Endothelial cell of umbilical vein (primary cell): ENCODE measurements around the gene KIAA0825. TPM values are rescaled to one million over a fixed set of nuclear protein-coding genes. Genes with fewer than 3 reads are reported as not detected.

ENCODE experiments used
- BruUV-seq: library from RNA; stranded (reverse); fragments of 400-500 nt; replicated peaks from 2 replicates; lab custom pipeline; 2021; lab: Mats Ljungman, UMichigan
- CTCF ChIA-PET: fragments of 300-600, 350-600 bp; sonication (Branson Sonifier 250); formaldehyde crosslinking; loops from one replicate; lab custom pipeline; 2021; ENCODE audit warnings: antibody characterized with exemption, inconsistent platforms; lab: Charles Lee
- POLR2A ChIA-PET: fragments of 300-600, 350-600 bp; sonication (Branson Sonifier 250); formaldehyde crosslinking; loops from one replicate; lab custom pipeline; 2021; ENCODE audit warnings: antibody characterized with exemption, inconsistent platforms; lab: Charles Lee
- DNase-seq: peaks from one replicate; pipeline ENCODE4 v3.0.0-alpha.2; 2011; ENCODE audit warnings: low read depth, low spot score
- FAIRE-seq: peaks from 2 replicates; lab custom pipeline; 2011; peaks lifted over from hg19 to GRCh38; lab: Jason Lieb, UNC
- H2AFZ ChIP-seq: 2 replicates; pipeline ENCODE4 v1.6.0; 2012; ENCODE audit warnings: low read depth, low read length, control low read depth, inconsistent platforms
- H3K27ac ChIP-seq: 2 replicates; pipeline ENCODE4 v1.5.1; 2011; ENCODE audit warnings: low read depth, mild to moderate bottlenecking, control low read depth, low read length, moderate library complexity; ENCODE audit not compliant: insufficient read depth
- H3K27me3 ChIP-seq, 2 experiments: 2 replicates each; pipeline versions ENCODE4 v1.6.0 to v1.6.1; 2011; ENCODE audit warnings: low read length in 2 of 2, mixed read lengths in 1 of 2; ENCODE audit not compliant: control insufficient read depth in 2 of 2, insufficient read depth in 2 of 2
- H3K36me3 ChIP-seq, 2 experiments: 2 replicates in 1 of 2; 3 replicates in 1 of 2; pipeline ENCODE4 v1.5.1; 2011; ENCODE audit warnings: low read length in 2 of 2, mild to moderate bottlenecking in 1 of 2, moderate library complexity in 1 of 2; ENCODE audit not compliant: control insufficient read depth in 2 of 2, insufficient read depth in 2 of 2; ENCODE audit errors: extremely low read depth in 1 of 2
- H3K4me1 ChIP-seq: 3 replicates; pipeline ENCODE4 v1.5.1; 2011; ENCODE audit warnings: mild to moderate bottlenecking, low read length; ENCODE audit not compliant: control insufficient read depth, insufficient read depth; ENCODE audit errors: extremely low read depth
- H3K4me2 ChIP-seq: 2 replicates; pipeline ENCODE4 v1.6.1; 2011; ENCODE audit warnings: low read length, control low read depth, mixed read lengths; ENCODE audit not compliant: insufficient read depth
- H3K4me3 ChIP-seq, 3 experiments: fragments of 200-600 bp in 1 of 3; sonication (generic), shearing (Covaris generic) in 1 of 3; replicated peaks in 1 of 3; 2 replicates each; pipeline ENCODE4 v1.5.1; 2011 to 2016; ENCODE audit warnings: control low read depth in 3 of 3, low read length in 3 of 3, mild to moderate bottlenecking in 2 of 3, inconsistent platforms in 1 of 3, low read depth in 1 of 3, moderate library complexity in 1 of 3; ENCODE audit not compliant: insufficient read depth in 1 of 3
- H3K79me2 ChIP-seq: 2 replicates; pipeline ENCODE4 v1.6.0; 2012; ENCODE audit warnings: low read length, inconsistent platforms; ENCODE audit not compliant: control insufficient read depth, insufficient read depth
- H3K9ac ChIP-seq: replicated peaks from 2 replicates; pipeline ENCODE3; 2011; ENCODE audit warnings: low read length, control low read depth; ENCODE audit not compliant: insufficient read depth; ENCODE audit errors: extremely low read depth
- H3K9me1 ChIP-seq: replicated peaks from 3 replicates; pipeline ENCODE4 v1.6.0; 2011; ENCODE audit warnings: mild to moderate bottlenecking, low read length; ENCODE audit not compliant: control insufficient read depth, insufficient read depth; ENCODE audit errors: extremely low read depth
- H3K9me3 ChIP-seq: replicated peaks from 2 replicates; pipeline ENCODE4 v1.5.1; 2012; ENCODE audit warnings: low read length, inconsistent platforms; ENCODE audit not compliant: control insufficient read depth, insufficient read depth
- H4K20me1 ChIP-seq: replicated peaks from 2 replicates; pipeline ENCODE3; 2011; ENCODE audit warnings: mild to moderate bottlenecking, low read length; ENCODE audit not compliant: control insufficient read depth, insufficient read depth; ENCODE audit errors: extremely low read depth
- EZH2 ChIP-seq: IDR thresholded peaks from 2 replicates; pipeline ENCODE4 v1.6.1; 2012; ENCODE audit warnings: borderline replicate concordance, low read depth, mild to moderate bottlenecking, moderate library complexity, low read length, inconsistent platforms; ENCODE audit not compliant: severe bottlenecking
- GATA2 ChIP-seq: IDR thresholded peaks from 2 replicates; pipeline ENCODE4 v1.7.0; 2011; ENCODE audit warnings: low read depth, mild to moderate bottlenecking, moderate library complexity, mixed read lengths, low read length; ENCODE audit not compliant: insufficient read length, insufficient read depth
- JUN ChIP-seq: IDR thresholded peaks from 2 replicates; pipeline ENCODE4 v1.6.1; 2011; ENCODE audit warnings: borderline replicate concordance, low read depth; ENCODE audit not compliant: insufficient read length, insufficient read depth
- MYC ChIP-seq: IDR thresholded peaks from one replicate; pipeline ENCODE4 v1.6.1; 2011; ENCODE audit warnings: mild to moderate bottlenecking, low read depth, low read length
- POLR2A ChIP-seq: IDR thresholded peaks from 2 replicates; pipeline ENCODE4 v1.6.1; 2012; ENCODE audit warnings: low read depth, mild to moderate bottlenecking, control low read depth, low read length
- POLR2AphosphoS5 ChIP-seq: IDR thresholded peaks from 2 replicates; pipeline ENCODE4 v1.6.1; 2012; ENCODE audit warnings: low read depth, mild to moderate bottlenecking, control low read depth, low read length, moderate library complexity; ENCODE audit not compliant: insufficient read depth
- dilution Hi-C: fragments of 300-500 bp; cut with MboI; formaldehyde crosslinking; loops from one replicate; pipeline ENCODE4 v1.15.0; 2019; ENCODE audit warnings: low sequenced_read_pairs; ENCODE audit not compliant: extremely low pct_ligation_motif_present
- intact Hi-C: fragments of 100-400 bp; cut with micrococcal nuclease; formaldehyde crosslinking; loops from one replicate; pipeline ENCODE4 v1.10.0; 2022
- polyA plus RNA-seq, 4 experiments: library from polyadenylated mRNA; depleted of rRNA in 3 of 4; stranded (reverse) in 3 of 4; unstranded in 1 of 4; fragments of >200 nt; gene quantifications; 2 replicates each; pipeline versions ENCODE4 v1.2.1 to v1.2.3, GENCODE V29; 2011 to 2012; ENCODE audit warnings: missing spikeins in 1 of 4
- total RNA-seq: library from RNA; stranded (reverse); gene quantifications from 2 replicates; pipeline ENCODE4 v1.2.3, GENCODE V29; 2021
- TF ChIP-seq, protein P1 (sequence below): IDR thresholded peaks from 2 replicates; pipeline ENCODE4 v1.6.1; 2011; ENCODE audit not compliant: insufficient read depth, insufficient read length
- TF ChIP-seq, protein P2 (sequence below), 2 donors: IDR thresholded peaks; 1 replicate in 1 of 2; 2 replicates in 1 of 2; pipeline ENCODE4 v1.5.1; 2011; ENCODE audit warnings: low read length in 2 of 2, mild to moderate bottlenecking in 2 of 2, moderate library complexity in 2 of 2, control low read depth in 1 of 2, inconsistent platforms in 1 of 2, low read depth in 1 of 2; ENCODE audit not compliant: insufficient read depth in 1 of 2; ENCODE audit errors: extremely low read depth in 1 of 2

The KIAA0825 gene
- total and polyA plus RNA-seq, 2 donors (not counting 3 experiments of a cell fraction or from before 2014, with no cell fraction given), result 0.15 to 1.1 TPM

DNA sequence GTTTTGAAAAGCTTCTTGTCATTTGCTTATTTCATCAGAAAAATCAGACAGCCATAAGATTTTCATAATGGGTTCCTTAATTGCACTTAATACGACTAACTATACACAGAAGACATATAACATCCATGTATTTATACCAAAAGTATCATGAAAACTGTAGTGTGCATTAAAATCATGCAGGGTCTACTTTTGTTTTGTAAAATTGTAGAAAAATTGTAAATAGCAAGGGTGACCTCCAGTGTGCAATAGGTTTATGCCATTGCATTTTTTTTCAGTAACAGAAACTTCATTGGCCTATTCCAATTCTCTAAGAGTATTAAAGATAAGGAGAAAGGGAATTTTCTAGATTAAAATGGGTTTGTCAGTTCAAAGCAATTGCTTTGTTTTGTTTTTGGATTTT is 307.6 kb downstream of the KIAA0825 start:
- intact Hi-C loops (no loop called here), dilution Hi-C loops (no loop called here)
- no peak for FAIRE-seq
- ChIA-PET CTCF (no interaction called here), POLR2A (no interaction called here)
- no peak overlapping the region for H3K9ac ChIP-seq
- no peak overlapping the region for H3K4me2 ChIP-seq
- H3K9me3 ChIP-seq, result no peaks in the 10 kb centered on the region
- H3K4me1 ChIP-seq, result no peaks in the 10 kb centered on the region
- H3K27me3 ChIP-seq, result no peaks in the 10 kb centered on the region
- BruUV-seq, result no TSS peak
- no peaks in the 10 kb centered on the region for H3K79me2 ChIP-seq
- no peak overlapping the region for H3K4me3 ChIP-seq
- H3K36me3 ChIP-seq, result no peaks in the 10 kb centered on the region
- TF ChIP-seq, protein P1, sequence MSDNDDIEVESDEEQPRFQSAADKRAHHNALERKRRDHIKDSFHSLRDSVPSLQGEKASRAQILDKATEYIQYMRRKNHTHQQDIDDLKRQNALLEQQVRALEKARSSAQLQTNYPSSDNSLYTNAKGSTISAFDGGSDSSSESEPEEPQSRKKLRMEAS, result no peak
- TF ChIP-seq MYC (no peak), POLR2A (no peak), EZH2 (no peak), POLR2AphosphoS5 (no peak), GATA2 (no peak), JUN (no peak)
- TF ChIP-seq, protein P2, sequence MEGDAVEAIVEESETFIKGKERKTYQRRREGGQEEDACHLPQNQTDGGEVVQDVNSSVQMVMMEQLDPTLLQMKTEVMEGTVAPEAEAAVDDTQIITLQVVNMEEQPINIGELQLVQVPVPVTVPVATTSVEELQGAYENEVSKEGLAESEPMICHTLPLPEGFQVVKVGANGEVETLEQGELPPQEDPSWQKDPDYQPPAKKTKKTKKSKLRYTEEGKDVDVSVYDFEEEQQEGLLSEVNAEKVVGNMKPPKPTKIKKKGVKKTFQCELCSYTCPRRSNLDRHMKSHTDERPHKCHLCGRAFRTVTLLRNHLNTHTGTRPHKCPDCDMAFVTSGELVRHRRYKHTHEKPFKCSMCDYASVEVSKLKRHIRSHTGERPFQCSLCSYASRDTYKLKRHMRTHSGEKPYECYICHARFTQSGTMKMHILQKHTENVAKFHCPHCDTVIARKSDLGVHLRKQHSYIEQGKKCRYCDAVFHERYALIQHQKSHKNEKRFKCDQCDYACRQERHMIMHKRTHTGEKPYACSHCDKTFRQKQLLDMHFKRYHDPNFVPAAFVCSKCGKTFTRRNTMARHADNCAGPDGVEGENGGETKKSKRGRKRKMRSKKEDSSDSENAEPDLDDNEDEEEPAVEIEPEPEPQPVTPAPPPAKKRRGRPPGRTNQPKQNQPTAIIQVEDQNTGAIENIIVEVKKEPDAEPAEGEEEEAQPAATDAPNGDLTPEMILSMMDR (IDR thresholded peaks at IDR 0.05; ENCODE audit: extremely low read depth in 1 of 2, insufficient read depth in 1 of 2, low read depth in 1 of 2, low read length in 2 of 2), result no peak
- no peaks in the 10 kb centered on the region for H4K20me1 ChIP-seq
- no peak overlapping the region for H3K27ac ChIP-seq
- H3K9me1 ChIP-seq, result no peaks in the 10 kb centered on the region
- no peak for DNase-seq
- no peak overlapping the region for H2AFZ ChIP-seq
